HG02759 (cell line): ENCODE data around the gene PDSS2.
A peak's percentile ranks its signal among the peaks of the same experiment; 100 is the strongest.
"Not testable (repeated sequence)": the region's sequence is repeated elsewhere in the genome, so short reads cannot be mapped to it uniquely, and the experiment has no call there.

Experiments
- ATAC-seq: cut with Tn5 transposase; IDR thresholded peaks from one replicate; pipeline ENCODE4 v1.9.1; 2021; ENCODE audit warnings: mild to moderate bottlenecking, moderate library complexity; ENCODE audit not compliant: unreplicated experiment

PDSS2 gene

GRCh38 chr6:107369493-107369892 lies 89.9 kb downstream of the PDSS2 start:
- no peak for ATAC-seq

GRCh38 chr6:107368471-107368870 lies 90.9 kb downstream of the PDSS2 start:
- no peak for ATAC-seq

GRCh38 chr6:107364173-107364572 lies 95.2 kb downstream of the PDSS2 start:
- not testable (repeated sequence) for ATAC-seq

GRCh38 chr6:107361753-107362604 lies 97.4 kb downstream of the PDSS2 start:
- no peak for ATAC-seq

- ATAC-seq = no peak
Measured at GRCh38 chr6:107360476-107360875, 98.9 kb downstream of the PDSS2 start.

GRCh38 chr6:107357842-107358241 lies 101.5 kb downstream of the PDSS2 start:
- ATAC-seq = no peak

- no peak for ATAC-seq
Measured at GRCh38 chr6:107357031-107357430, 102.3 kb downstream of the PDSS2 start.

- no peak for ATAC-seq
Measured at GRCh38 chr6:107355659-107356058, 103.7 kb downstream of the PDSS2 start.

GRCh38 chr6:107354451-107354850 lies 104.9 kb downstream of the PDSS2 start:
- ATAC-seq = no peak

- ATAC-seq = no peak
Measured at GRCh38 chr6:107353773-107354382, 105.5 kb downstream of the PDSS2 start.

- ATAC-seq = no peak
Measured at GRCh38 chr6:107348224-107348623, 111.1 kb downstream of the PDSS2 start.

- no peak for ATAC-seq
Measured at GRCh38 chr6:107345393-107345792, 114.0 kb downstream of the PDSS2 start.

GRCh38 chr6:107344981-107345380 lies 114.4 kb downstream of the PDSS2 start:
- ATAC-seq = no peak

GRCh38 chr6:107344383-107344782 lies 115.0 kb downstream of the PDSS2 start:
- no peak for ATAC-seq

- no peak for ATAC-seq
Measured at GRCh38 chr6:107342144-107342543, 117.2 kb downstream of the PDSS2 start.

GRCh38 chr6:107340881-107341280 lies 118.5 kb downstream of the PDSS2 start:
- ATAC-seq = no peak

GRCh38 chr6:107337191-107337741 lies 122.1 kb downstream of the PDSS2 start:
- ATAC-seq = no peak

GRCh38 chr6:107334026-107334425 lies 125.3 kb downstream of the PDSS2 start:
- ATAC-seq = no peak

- no peak for ATAC-seq
Measured at GRCh38 chr6:107333491-107333890, 125.9 kb downstream of the PDSS2 start.

GRCh38 chr6:107331409-107332386 lies 127.7 kb downstream of the PDSS2 start:
- no peak for ATAC-seq

GRCh38 chr6:107330168-107330567 lies 129.2 kb downstream of the PDSS2 start:
- ATAC-seq = peak; percentile 99
